Loucy (cell line): ENCODE results near the gene MTREX.
"Not testable (repeated sequence)": the region's sequence is repeated elsewhere in the genome, so short reads cannot be mapped to it uniquely, and the experiment has no call there.

ENCODE experiments used
- H2AFZ ChIP-seq: fragments of 200-600 bp; sonication (generic); 2 replicates; pipeline ENCODE4 v1.6.0; 2016; ENCODE audit warnings: antibody characterized with exemption, mild to moderate bottlenecking, low read length, moderate library complexity
- H3F3A ChIP-seq: fragments of 200-600 bp; 2 replicates; pipeline ENCODE4 v1.6.0; 2016; ENCODE audit warnings: antibody characterized with exemption, low read depth, mild to moderate bottlenecking
- H3K27me3 ChIP-seq: fragments of 200-600 bp; sonication (generic); 2 replicates; pipeline ENCODE4 v1.6.1; 2014; ENCODE audit warnings: low read length, mild to moderate bottlenecking; ENCODE audit not compliant: insufficient read depth, poor library complexity, severe bottlenecking
- H3K36me3 ChIP-seq: fragments of 200-600 bp; sonication (generic); 2 replicates; pipeline ENCODE4 v1.6.1; 2016; ENCODE audit warnings: low read length; ENCODE audit not compliant: insufficient read depth
- H3K4me1 ChIP-seq: fragments of 200-600 bp; sonication (generic); 2 replicates; pipeline ENCODE4 v1.5.1; 2014; ENCODE audit warnings: low read length, mild to moderate bottlenecking; ENCODE audit not compliant: insufficient read depth, poor library complexity, severe bottlenecking
- H3K4me2 ChIP-seq: fragments of 200-600 bp; sonication (generic); 2 replicates; pipeline ENCODE4 v1.6.0; 2014; ENCODE audit warnings: antibody characterized with exemption, low read length, low read depth, mild to moderate bottlenecking; ENCODE audit not compliant: poor library complexity, severe bottlenecking
- H3K4me3 ChIP-seq: fragments of 200-600 bp; sonication (generic); 2 replicates; pipeline ENCODE4 v1.5.1; 2014; ENCODE audit warnings: low read length, mild to moderate bottlenecking, mixed read lengths; ENCODE audit not compliant: poor library complexity, severe bottlenecking
- H3K79me2 ChIP-seq: fragments of 200-600 bp; sonication (generic); 2 replicates; pipeline ENCODE4 v1.6.1; 2014; ENCODE audit warnings: low read length; ENCODE audit not compliant: insufficient read depth
- H3K9ac ChIP-seq: fragments of 200-600 bp; sonication (generic); 2 replicates; pipeline ENCODE4 v1.6.0; 2014; ENCODE audit warnings: mild to moderate bottlenecking, low read depth, low read length, moderate library complexity; ENCODE audit not compliant: poor library complexity, severe bottlenecking
- H3K9me2 ChIP-seq: fragments of 200-600 bp; sonication (generic); replicated peaks from 2 replicates; pipeline ENCODE4 v1.6.1; 2016; ENCODE audit warnings: low read depth, low read length, mixed read lengths
- H3K9me3 ChIP-seq: fragments of 200-600 bp; sonication (generic); 2 replicates; pipeline ENCODE4 v1.6.1; 2014; ENCODE audit warnings: mild to moderate bottlenecking, antibody characterized with exemption, low read length, low read depth; ENCODE audit not compliant: insufficient read depth
- H4K20me1 ChIP-seq: fragments of 200-600 bp; sonication (generic); 2 replicates; pipeline ENCODE4 v1.6.0; 2014; ENCODE audit warnings: antibody characterized with exemption, low read length, mild to moderate bottlenecking; ENCODE audit not compliant: insufficient read depth, poor library complexity, severe bottlenecking
- CTCF ChIP-seq: fragments of 200-600 bp; sonication (generic); conservative IDR thresholded peaks from 2 replicates; pipeline ENCODE4 v1.5.1; 2014; ENCODE audit warnings: mild to moderate bottlenecking, antibody characterized with exemption, low read length
- EZH2phosphoT487 ChIP-seq: fragments of 200-600 bp; IDR thresholded peaks from 2 replicates; pipeline ENCODE4 v1.6.1; 2018; ENCODE audit warnings: antibody characterized with exemption, mild to moderate bottlenecking, moderate library complexity, borderline replicate concordance

MTREX gene

GRCh38 chr5:55316289-55316688, 8.5 kb downstream of the MTREX start:
- Histone ChIP-seq H3F3A (no peaks in the 10 kb centered on the region), H3K79me2 (peaks cover 100% of the 10 kb centered on the region), H4K20me1 (peaks cover 54% of the 10 kb centered on the region), H3K36me3 (no peaks in the 10 kb centered on the region), H2AFZ (no peak overlapping the region), H3K4me2 (no peak overlapping the region), H3K9me2 (no peaks in the 10 kb centered on the region), H3K9me3 (no peaks in the 10 kb centered on the region), H3K4me1 (peaks cover 42% of the 10 kb centered on the region), H3K9ac (no peak overlapping the region), H3K27me3 (no peaks in the 10 kb centered on the region), H3K4me3 (no peak overlapping the region)
- TF ChIP-seq EZH2phosphoT487 (no peak), CTCF (no peak)

GRCh38 chr5:55316837-55317236, 9.0 kb downstream of the MTREX start:
- Histone ChIP-seq H3K79me2 (peaks cover 100% of the 10 kb centered on the region), H3K4me1 (peaks cover 37% of the 10 kb centered on the region), H3K4me3 (no peak overlapping the region), H3K36me3 (no peaks in the 10 kb centered on the region), H4K20me1 (peaks cover 48% of the 10 kb centered on the region), H3K9me3 (no peaks in the 10 kb centered on the region), H2AFZ (no peak overlapping the region), H3K9me2 (no peaks in the 10 kb centered on the region), H3K27me3 (no peaks in the 10 kb centered on the region), H3F3A (no peaks in the 10 kb centered on the region), H3K4me2 (no peak overlapping the region), H3K9ac (no peak overlapping the region)
- TF ChIP-seq CTCF (no peak), EZH2phosphoT487 (no peak)

GRCh38 chr5:55318237-55318636, 10.4 kb downstream of the MTREX start:
- H3K4me3 ChIP-seq, H3K9ac ChIP-seq, H3K36me3 ChIP-seq, H2AFZ ChIP-seq, H3F3A ChIP-seq, H3K4me2 ChIP-seq, H3K9me3 ChIP-seq, H3K9me2 ChIP-seq, H3K27me3 ChIP-seq: not testable (repeated sequence)
- peaks cover 97% of the 10 kb centered on the region for H3K79me2 ChIP-seq
- peaks cover 36% of the 10 kb centered on the region for H4K20me1 ChIP-seq
- H3K4me1 ChIP-seq: peaks cover 24% of the 10 kb centered on the region

- Histone ChIP-seq H2AFZ (no peak overlapping the region), H4K20me1 (peaks cover 31% of the 10 kb centered on the region), H3K79me2 (peaks cover 85% of the 10 kb centered on the region), H3K4me1 (peaks cover 13% of the 10 kb centered on the region), H3K9ac (no peak overlapping the region), H3K4me2 (no peak overlapping the region), H3K9me2 (no peaks in the 10 kb centered on the region), H3K36me3 (peaks cover 20% of the 10 kb centered on the region; the same call in 1 of the 2 replicates), H3K27me3 (no peaks in the 10 kb centered on the region), H3K4me3 (no peak overlapping the region), H3F3A (no peaks in the 10 kb centered on the region; the same call in 1 of the 2 replicates), H3K9me3 (no peaks in the 10 kb centered on the region)
- no peak for TF ChIP-seq CTCF
- no peak for TF ChIP-seq EZH2phosphoT487
These were observed 11.7 kb downstream of the MTREX start for GRCh38 chr5:55319491-55319890.
